ENCODE results near the gene AUTS2.

DNA sequence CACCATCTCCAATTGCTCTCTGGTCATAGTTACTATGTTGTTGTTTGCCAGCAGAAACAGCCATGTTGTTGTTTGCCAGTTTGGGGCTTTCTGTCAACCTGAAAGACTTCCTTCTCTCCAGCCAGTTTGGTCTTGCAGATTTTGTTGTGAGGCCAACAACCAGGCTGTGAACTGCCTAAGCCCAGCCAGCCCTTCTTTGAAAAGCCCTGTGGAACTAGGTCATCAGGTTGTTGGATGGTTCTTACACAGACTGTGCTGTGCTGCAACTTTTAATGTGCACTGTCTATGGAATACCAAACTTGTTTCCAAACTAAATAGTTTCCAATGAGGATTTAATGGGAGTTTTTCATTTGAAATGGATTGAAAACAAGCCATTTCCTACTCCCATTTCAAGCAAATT is 940.9 kb downstream of the AUTS2 start:
- TF ChIP-seq, protein P1, sequence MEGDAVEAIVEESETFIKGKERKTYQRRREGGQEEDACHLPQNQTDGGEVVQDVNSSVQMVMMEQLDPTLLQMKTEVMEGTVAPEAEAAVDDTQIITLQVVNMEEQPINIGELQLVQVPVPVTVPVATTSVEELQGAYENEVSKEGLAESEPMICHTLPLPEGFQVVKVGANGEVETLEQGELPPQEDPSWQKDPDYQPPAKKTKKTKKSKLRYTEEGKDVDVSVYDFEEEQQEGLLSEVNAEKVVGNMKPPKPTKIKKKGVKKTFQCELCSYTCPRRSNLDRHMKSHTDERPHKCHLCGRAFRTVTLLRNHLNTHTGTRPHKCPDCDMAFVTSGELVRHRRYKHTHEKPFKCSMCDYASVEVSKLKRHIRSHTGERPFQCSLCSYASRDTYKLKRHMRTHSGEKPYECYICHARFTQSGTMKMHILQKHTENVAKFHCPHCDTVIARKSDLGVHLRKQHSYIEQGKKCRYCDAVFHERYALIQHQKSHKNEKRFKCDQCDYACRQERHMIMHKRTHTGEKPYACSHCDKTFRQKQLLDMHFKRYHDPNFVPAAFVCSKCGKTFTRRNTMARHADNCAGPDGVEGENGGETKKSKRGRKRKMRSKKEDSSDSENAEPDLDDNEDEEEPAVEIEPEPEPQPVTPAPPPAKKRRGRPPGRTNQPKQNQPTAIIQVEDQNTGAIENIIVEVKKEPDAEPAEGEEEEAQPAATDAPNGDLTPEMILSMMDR (conservative IDR thresholded peaks at IDR 0.05; ENCODE audit: low read depth, low read length), result no peak
- no peak for TF ChIP-seq EZH2 (IDR thresholded peaks at IDR 0.05; ENCODE audit: borderline replicate concordance, low read depth, low read length, poor library complexity, severe bottlenecking)

Data from A673 (cell line).